GM12874 (cell line): ENCODE measurements around the gene CRYAB.

Experiments
- TF ChIP-seq, protein P1 (sequence below): IDR thresholded peaks from 2 replicates; pipeline ENCODE4 v1.5.1; 2011; ENCODE audit warnings: low read depth, mild to moderate bottlenecking, control low read depth, low read length, moderate library complexity; ENCODE audit not compliant: insufficient read depth

CRYAB gene

DNA sequence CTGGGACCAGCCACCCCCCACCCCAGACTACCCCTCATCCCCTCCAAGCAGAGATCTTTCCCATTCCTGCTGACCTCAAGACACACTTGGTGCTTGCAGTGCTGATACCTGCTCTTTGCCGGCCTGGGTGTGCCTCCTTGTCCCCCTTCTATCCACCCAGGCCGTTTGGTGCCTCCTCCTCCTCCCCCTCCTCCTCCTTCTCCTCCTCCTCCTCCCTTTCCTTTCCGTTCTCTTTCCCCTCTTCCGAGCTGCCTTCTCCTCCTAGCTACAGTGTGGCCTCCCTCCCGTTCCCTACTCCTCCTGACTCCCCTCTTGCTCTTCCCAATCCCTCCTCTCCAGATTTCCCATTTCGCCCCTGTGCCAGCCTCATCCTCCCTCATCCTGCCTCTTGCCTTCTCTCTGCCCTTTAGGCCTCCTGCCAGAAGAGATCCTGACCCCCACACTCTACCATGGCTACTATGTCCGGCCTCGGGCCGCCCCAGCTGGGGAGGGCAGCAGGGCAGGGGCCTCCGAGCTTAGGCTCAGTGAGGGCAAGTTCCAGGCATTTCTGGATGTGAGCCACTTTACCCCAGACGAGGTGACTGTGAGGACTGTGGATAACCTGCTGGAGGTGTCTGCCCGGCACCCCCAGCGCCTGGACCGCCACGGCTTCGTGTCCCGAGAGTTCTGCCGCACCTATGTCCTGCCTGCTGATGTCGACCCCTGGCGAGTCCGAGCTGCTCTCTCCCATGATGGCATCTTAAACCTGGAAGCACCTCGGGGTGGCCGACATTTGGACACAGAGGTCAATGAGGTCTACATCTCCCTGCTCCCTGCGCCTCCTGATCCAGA is 1.7 kb upstream of the CRYAB start:
- TF ChIP-seq, protein P1, sequence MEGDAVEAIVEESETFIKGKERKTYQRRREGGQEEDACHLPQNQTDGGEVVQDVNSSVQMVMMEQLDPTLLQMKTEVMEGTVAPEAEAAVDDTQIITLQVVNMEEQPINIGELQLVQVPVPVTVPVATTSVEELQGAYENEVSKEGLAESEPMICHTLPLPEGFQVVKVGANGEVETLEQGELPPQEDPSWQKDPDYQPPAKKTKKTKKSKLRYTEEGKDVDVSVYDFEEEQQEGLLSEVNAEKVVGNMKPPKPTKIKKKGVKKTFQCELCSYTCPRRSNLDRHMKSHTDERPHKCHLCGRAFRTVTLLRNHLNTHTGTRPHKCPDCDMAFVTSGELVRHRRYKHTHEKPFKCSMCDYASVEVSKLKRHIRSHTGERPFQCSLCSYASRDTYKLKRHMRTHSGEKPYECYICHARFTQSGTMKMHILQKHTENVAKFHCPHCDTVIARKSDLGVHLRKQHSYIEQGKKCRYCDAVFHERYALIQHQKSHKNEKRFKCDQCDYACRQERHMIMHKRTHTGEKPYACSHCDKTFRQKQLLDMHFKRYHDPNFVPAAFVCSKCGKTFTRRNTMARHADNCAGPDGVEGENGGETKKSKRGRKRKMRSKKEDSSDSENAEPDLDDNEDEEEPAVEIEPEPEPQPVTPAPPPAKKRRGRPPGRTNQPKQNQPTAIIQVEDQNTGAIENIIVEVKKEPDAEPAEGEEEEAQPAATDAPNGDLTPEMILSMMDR = no peak

DNA sequence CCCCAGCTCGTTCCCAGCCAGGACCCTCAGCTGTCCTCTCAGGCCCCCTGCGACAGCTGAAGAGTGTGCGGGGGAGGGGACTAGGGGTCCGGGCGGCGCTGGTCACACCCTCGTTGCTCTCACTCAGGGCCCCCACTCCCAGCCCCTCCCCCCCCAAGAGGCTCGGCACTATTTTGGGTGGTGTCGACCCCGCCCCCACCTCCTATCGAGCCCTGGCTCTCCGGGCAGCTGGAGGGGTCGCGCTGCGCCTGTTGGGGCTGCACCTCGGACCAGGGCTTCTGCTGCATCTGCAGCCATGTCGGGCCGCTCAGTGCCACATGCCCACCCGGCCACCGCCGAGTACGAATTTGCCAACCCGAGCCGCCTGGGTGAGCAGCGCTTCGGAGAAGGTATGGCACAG is 965 bp upstream of the CRYAB start, which contains the start of gene HSPB2:
HSPB2 (plus strand) TSS at position 200 of the 400 bp plus-strand sequence; CDS start at position 296, 96 bp downstream.
- TF ChIP-seq, protein P1 = no peak

DNA sequence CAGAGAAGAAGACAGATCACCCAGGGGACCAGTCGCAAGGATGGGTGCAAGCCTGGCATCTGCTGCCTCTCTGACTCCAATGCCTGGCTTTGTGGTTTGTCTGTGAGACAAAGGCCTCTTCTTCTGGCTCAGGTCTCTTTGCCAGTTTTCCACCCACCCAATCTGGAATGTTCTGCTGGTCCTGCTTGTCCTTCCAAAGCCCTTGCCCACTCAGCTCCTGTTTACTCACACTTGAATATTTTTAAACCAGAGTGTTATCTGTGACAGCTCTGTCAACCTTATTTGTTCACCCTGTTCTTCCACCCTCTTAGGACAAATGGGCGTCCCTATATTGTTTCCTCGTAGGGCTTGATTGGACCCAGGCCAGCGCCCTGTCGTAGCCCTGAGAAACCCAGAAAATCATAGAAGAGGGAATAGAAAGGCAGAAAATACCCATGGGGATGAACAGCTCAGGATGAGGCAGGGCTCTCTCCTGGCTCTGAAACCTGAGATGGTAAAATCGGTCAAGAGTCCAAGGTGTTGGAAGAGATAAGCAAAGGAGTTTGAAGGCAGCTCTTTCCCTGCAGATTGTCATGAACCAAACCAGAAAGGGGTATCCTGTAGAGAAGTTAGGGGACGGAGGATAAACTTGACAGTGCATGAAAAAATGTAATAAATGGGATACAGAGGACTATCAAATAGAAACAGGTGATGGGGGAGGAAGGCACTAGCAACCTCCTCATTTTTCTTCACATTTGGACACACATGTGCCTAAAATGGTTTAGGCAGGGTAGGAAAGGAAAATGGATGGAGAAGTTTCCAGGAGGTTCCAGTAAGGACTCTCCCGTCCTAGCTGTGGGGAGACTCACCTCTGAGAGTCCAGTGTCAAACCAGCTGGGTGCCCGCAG is 651 bp downstream of the CRYAB start:
- TF ChIP-seq, protein P1 = no peak

GRCh38 chr11:111909378-111909777 is 2.2 kb downstream of the CRYAB start:
- TF ChIP-seq, protein P1 = no peak

DNA sequence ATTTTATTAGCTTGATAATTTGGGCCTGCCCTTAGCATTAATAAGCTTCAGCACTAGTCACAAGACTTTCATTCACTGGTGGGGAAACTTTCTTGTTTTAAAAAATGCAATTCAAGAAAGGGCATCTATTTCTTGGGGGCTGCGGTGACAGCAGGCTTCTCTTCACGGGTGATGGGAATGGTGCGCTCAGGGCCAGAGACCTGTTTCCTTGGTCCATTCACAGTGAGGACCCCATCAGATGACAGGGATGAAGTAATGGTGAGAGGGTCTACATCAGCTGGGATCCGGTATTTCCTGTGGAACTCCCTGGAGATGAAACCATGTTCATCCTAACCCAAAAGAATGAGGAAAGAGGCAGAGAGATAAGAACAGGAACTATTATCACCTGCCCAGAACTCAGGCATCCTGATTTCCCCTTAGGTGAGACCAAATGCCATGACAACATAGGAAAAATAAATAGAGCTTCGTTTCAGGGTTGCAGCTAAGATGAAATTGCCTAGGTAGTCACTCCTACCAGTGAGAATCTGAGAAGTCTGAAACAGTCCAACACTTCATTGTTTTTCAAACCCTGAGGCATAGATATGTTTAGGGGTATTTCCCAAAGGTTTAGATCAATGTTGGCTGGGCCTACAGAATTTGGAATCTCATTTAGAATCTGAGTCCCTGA is 2.8 kb downstream of the CRYAB start:
- TF ChIP-seq, protein P1 = no peak

DNA sequence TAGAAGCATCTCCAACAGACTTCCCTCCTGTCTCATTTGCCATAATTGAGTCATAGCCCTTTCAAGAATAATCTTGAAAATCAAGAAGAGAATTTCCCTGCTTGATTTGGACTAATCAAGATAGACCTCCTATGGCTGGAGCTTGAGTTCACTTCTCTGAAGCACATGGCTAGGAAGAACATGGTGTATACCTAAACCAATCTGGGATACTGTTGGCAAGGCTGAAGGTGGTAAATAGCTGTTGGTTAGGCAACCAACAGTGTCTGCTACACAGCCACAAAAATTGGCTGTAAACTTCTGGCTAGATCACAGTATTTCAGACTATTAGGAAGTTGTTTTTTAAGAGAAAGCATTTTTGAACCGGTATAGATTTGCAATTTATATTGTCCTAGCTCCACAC is 4.9 kb downstream of the CRYAB start:
- TF ChIP-seq, protein P1 = no peak

DNA sequence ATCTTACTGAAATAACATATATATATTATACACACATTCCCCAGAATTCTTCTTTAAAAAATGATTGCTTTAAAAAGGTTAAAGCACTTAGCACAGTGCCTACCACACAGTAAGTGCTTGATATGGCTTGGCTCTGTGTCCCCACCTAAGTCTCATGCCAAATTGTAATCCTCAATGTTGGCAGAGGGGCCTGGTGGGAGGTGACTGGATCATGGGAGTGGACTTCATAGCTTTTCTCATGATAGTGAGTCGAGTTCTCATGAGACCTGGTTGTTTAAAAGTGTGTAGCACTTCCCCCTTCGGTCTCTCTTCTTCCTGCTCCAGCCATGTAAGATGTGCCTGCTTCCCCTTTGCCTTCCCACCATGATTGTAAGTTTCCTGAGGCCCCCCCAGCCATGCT is 6.2 kb downstream of the CRYAB start:
- TF ChIP-seq, protein P1 = no peak
